ENCODE measurements around the gene PDGFB.

DNA sequence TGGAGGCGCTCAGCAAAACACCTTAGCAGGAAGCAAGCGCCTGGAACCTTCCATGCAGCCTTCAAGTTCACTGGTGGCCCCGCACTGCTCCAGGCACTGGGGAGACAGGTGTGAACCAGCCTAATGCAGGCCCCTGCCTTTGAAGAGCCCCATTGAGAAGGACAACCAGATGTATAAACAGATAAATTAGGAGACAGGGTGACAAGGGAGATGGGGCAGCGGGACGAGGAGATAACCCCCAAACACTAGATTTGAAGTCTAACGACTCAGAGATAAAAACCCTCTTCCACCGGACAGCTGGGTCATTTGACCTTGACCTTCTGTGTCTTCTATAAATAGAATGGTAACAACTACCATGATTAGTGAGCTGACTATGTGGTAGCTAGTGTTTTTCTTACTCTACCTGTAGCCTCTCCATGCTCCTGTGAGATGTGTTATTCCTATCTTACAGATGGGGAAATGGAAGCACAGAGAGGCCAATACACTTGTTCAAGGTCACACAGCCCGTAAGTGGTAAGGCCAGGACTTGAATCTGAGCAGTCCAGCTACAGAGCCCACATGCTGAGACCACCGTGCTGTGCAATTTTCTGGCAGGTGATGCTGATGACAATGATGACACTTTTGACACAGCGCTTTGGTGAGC, 2.0 kb upstream of the PDGFB start:
- TF ChIP-seq, protein P1, sequence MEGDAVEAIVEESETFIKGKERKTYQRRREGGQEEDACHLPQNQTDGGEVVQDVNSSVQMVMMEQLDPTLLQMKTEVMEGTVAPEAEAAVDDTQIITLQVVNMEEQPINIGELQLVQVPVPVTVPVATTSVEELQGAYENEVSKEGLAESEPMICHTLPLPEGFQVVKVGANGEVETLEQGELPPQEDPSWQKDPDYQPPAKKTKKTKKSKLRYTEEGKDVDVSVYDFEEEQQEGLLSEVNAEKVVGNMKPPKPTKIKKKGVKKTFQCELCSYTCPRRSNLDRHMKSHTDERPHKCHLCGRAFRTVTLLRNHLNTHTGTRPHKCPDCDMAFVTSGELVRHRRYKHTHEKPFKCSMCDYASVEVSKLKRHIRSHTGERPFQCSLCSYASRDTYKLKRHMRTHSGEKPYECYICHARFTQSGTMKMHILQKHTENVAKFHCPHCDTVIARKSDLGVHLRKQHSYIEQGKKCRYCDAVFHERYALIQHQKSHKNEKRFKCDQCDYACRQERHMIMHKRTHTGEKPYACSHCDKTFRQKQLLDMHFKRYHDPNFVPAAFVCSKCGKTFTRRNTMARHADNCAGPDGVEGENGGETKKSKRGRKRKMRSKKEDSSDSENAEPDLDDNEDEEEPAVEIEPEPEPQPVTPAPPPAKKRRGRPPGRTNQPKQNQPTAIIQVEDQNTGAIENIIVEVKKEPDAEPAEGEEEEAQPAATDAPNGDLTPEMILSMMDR (conservative IDR thresholded peaks at IDR 0.05), result no peak
- no peak for TF ChIP-seq EZH2 (IDR thresholded peaks at IDR 0.05; ENCODE audit: low read depth)
